GM21423 (cell line): Measurements from ENCODE around the gene CFAP99.
A peak's percentile ranks its signal among the peaks of the same experiment; 100 is the strongest.
"Not testable (repeated sequence)": the region's sequence is repeated elsewhere in the genome, so short reads cannot be mapped to it uniquely, and the experiment has no call there.

Experiments
- ATAC-seq: cut with Tn5 transposase; IDR thresholded peaks from one replicate; pipeline ENCODE4 v1.9.1; 2021; ENCODE audit warnings: mild to moderate bottlenecking, moderate library complexity; ENCODE audit not compliant: unreplicated experiment

CFAP99 gene

GRCh38 chr4:2418650-2419571 is at the start of gene CFAP99:
Gene CFAP99, plus strand, starts transcription at chr4:2418955.
- ATAC-seq: peak; percentile 93

GRCh38 chr4:2370597-2371320 is 48.0 kb upstream of the CFAP99 start:
- no peak for ATAC-seq

DNA sequence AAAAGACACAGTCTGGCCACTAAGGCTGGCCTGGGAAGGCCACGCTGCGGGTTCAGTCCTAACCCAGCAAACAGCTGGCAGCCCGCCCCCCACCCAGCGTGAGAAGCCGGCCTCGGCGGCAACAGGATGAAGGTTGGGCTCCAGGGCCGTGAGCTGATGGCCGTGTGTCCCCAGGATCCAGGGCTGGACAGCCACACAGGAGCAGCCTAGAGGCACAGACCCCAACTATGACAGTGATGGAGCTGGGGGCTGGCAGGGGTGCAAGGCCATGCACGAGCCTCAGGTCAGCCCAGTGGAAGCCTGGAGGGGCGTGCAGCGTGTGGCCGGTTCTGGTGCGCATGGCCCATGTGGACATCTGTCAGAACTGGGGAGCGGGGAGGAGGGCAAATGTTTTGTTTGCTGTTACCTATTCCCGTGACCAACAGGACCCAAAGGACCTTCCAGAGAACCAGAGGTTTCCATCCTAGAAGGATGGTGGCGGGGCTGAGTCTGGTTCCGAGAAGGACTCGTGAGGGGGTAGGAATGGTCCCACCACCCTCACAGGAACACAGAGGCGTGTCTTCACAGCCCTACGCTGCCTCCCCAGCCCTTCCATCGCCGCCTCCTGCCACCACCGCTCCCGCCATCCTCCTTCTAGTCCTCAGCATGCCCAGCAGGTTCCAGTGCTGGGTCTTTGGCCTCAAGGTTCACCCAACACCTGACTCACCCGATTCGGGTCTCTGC is 46.8 kb upstream of the CFAP99 start:
- ATAC-seq: no peak

GRCh38 chr4:2372488-2373030 is 46.2 kb upstream of the CFAP99 start:
- no peak for ATAC-seq

- no peak for ATAC-seq
Measured at GRCh38 chr4:2373532-2373931, 45.2 kb upstream of the CFAP99 start.

- ATAC-seq: no peak
Measured at GRCh38 chr4:2375427-2375826, 43.3 kb upstream of the CFAP99 start.

- no peak for ATAC-seq
Measured at GRCh38 chr4:2377241-2377640, 41.5 kb upstream of the CFAP99 start.

DNA sequence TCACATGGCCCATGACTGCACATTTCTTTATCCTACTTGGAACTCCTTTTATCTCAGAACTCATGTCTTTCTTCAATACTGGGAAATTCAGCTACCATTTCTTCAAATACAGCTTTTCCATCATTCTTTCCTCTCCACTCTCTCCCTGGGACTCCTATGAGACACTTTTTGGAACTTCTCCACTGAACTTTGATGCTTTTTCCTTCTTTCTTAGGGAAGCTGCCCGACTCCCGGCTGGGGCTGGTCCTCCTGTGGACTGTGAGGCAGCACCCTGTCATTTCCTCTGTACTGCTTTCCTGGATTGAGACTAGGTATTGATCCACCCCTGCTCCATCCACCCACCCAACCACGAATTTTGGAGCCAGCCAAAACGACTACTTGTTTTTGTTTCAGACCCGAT is 40.4 kb upstream of the CFAP99 start:
- ATAC-seq: no peak

DNA sequence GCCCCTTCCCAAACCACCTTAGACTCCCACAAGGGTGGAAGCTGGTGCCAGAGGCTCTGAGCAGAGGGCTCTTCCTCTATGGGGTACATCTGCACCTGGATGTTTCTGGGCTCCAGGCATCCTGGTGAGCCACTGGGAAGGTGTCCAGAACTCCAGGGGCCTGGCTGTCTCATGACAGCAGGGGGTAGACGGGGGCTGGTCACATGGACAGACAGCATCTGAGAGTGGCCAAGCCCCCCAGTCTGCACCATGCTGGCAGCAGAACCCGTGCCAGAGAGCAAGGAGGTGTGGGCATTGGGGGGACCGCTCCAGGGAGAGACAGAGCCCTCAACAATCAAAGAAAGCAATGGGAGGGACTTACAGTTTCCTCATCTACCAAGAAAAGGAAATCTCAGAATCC is 39.9 kb upstream of the CFAP99 start:
- ATAC-seq: no peak

DNA sequence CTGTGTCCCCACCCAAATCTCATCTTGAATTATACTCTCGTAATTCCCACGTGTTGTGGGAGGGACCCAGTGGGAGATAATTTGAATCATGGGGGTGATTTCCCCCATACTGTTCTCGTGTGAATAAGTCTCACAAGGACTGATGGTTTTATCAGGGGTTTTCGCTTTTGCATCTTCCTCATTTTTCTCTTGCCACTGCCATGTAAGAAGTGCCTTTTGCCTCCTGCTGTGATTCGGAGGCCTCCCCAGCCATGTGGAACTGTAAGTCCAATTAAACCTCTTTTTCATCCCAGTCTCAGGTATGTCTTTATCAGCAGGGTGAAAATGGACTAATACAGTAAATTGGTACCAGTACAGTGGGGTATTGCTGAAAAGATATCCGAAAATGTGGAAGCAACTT is 38.2 kb upstream of the CFAP99 start:
- not testable (repeated sequence) for ATAC-seq

- not testable (repeated sequence) for ATAC-seq
Measured at GRCh38 chr4:2382769-2383202, 36.0 kb upstream of the CFAP99 start.

- not testable (repeated sequence) for ATAC-seq
Measured at GRCh38 chr4:2383220-2383631, 35.5 kb upstream of the CFAP99 start.

GRCh38 chr4:2383760-2384159 is 35.0 kb upstream of the CFAP99 start:
- ATAC-seq: no peak

- no peak for ATAC-seq
Measured at GRCh38 chr4:2384245-2384644, 34.5 kb upstream of the CFAP99 start.

GRCh38 chr4:2385516-2385915 is 33.2 kb upstream of the CFAP99 start:
- no peak for ATAC-seq

GRCh38 chr4:2386717-2387116 is 32.0 kb upstream of the CFAP99 start:
- no peak for ATAC-seq

GRCh38 chr4:2387218-2387617 is 31.5 kb upstream of the CFAP99 start:
- ATAC-seq: no peak

GRCh38 chr4:2387829-2388228 is 30.9 kb upstream of the CFAP99 start:
- no peak for ATAC-seq

DNA sequence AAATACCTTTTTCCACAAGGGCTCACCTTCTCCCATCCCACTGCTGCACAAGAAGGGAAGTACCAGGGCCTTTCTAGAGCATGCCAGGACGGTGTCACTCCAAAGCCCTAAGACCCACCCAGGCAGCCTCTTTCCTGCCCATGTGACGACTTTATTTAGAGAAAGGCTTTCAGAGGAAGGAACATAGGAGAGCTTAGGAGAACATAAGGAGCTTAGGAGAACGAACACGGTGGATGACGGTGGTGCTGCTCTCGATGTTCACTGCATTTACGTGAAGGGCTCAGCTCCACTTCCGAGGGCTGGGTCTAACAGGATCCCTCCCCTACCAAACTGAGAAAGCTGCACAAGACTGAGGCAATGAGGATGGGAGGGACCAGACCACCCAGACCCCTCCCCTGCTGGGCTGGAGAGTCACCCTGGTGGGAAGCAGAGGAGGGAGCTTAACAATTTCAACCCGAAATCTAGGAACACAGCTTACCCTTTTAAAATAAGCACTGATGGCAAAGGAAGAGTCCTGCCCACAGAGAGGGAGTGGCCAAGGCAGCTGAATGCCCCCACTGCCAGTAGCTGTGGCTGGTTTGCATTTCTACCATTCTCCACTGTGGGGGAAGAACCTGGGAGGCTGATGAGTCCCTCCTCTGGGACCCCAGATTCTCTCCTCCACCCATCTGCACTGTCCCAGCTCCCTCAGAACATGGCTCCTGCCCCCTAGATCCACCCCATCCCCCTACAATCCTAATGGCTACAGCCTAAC is 30.1 kb upstream of the CFAP99 start:
- no peak for ATAC-seq

- ATAC-seq: no peak
Measured at GRCh38 chr4:2389691-2390090, 29.1 kb upstream of the CFAP99 start.
